Measurements from ENCODE around the gene RPS15.

The RPS15 gene

GRCh38 chr19:1487576-1488281 is 49.5 kb downstream of the RPS15 start:
- no peak for DNase-seq (ENCODE audit: low read depth)

GRCh38 chr19:1488282-1488601 is 50.0 kb downstream of the RPS15 start:
- DNase-seq (ENCODE audit: low read depth): no peak

GRCh38 chr19:1489463-1490310 is 51.5 kb downstream of the RPS15 start:
- DNase-seq (ENCODE audit: low read depth): no peak

Data from activated gamma-delta T cell treated with anti-CD3 and anti-CD28 coated beads, Interleukin-2, amount 50 U/mL, for 16 hours (primary cell).